Fibroblast of lung (primary cell): ENCODE data around the gene SLCO2B1.
A peak's percentile ranks its signal among the peaks of the same experiment; 100 is the strongest.

Experiments used
- CTCF ChIP-seq, 2 donors: IDR thresholded peaks in 1 of 2; conservative IDR thresholded peaks in 1 of 2; 1 replicate in 1 of 2; 2 replicates in 1 of 2; pipeline ENCODE4 v1.5.1; 2011 to 2012; ENCODE audit warnings: low read length in 2 of 2, control low read depth in 1 of 2, inconsistent platforms in 1 of 2, low read depth in 1 of 2, mild to moderate bottlenecking in 1 of 2
- EZH2 ChIP-seq: IDR thresholded peaks from 2 replicates; pipeline ENCODE4 v1.5.1; 2012; ENCODE audit warnings: low read length, control low read depth, mild to moderate bottlenecking; ENCODE audit errors: missing control alignments

- TF ChIP-seq CTCF (conservative IDR thresholded peaks at IDR 0.05 in 1 of 2, IDR thresholded peaks at IDR 0.05 in 1 of 2; ENCODE audit: low read depth in 1 of 2, low read length in 2 of 2): peak; percentile 86 to 93
- TF ChIP-seq EZH2: no peak
Observed at GRCh38 chr11:75204685-75205563, 54.0 kb downstream of the SLCO2B1 start.
